Smooth muscle cell (in vitro differentiated cells): ENCODE measurements around the gene RNF113A. TPM values are rescaled to one million over a fixed set of nuclear protein-coding genes. Genes with fewer than 3 reads are reported as not detected.

Experiments
- DNase-seq: peaks from one replicate; lab custom pipeline; 2025; ENCODE audit not compliant: unreplicated experiment; lab: John Stamatoyannopoulos, UW
- H2AFZ ChIP-seq: fragments of 200-600 bp; sonication (generic); 2 replicates; pipeline ENCODE4 v1.6.0; 2016; ENCODE audit warnings: antibody characterized with exemption, low read depth, mild to moderate bottlenecking
- H3F3A ChIP-seq: fragments of 200-600 bp; sonication (generic); 2 replicates; pipeline ENCODE4 v1.6.0; 2017; ENCODE audit warnings: antibody characterized with exemption, low read depth
- H3K27ac ChIP-seq: fragments of 200-600 bp; sonication (generic); 2 replicates; pipeline ENCODE4 v1.5.1; 2016; ENCODE audit warnings: low read depth, mild to moderate bottlenecking
- H3K27me3 ChIP-seq: fragments of 200-600 bp; sonication (generic); 2 replicates; pipeline ENCODE4 v1.6.1; 2016; ENCODE audit warnings: low read depth, mild to moderate bottlenecking
- H3K36me3 ChIP-seq: fragments of 200-600 bp; sonication (generic); 2 replicates; pipeline ENCODE4 v1.5.1; 2016; ENCODE audit warnings: low read depth
- H3K4me1 ChIP-seq: fragments of 200-600 bp; sonication (generic); 2 replicates; pipeline ENCODE4 v1.5.1; 2016; ENCODE audit warnings: low read depth
- H3K4me2 ChIP-seq: fragments of 200-600 bp; sonication (generic); 2 replicates; pipeline ENCODE4 v1.6.0; 2016; ENCODE audit warnings: mild to moderate bottlenecking
- H3K4me3 ChIP-seq: fragments of 200-600 bp; sonication (generic); 2 replicates; pipeline ENCODE4 v1.5.1; 2016; ENCODE audit warnings: mild to moderate bottlenecking
- H3K79me2 ChIP-seq: fragments of 200-600 bp; sonication (generic); 2 replicates; pipeline ENCODE4 v1.6.0; 2016; ENCODE audit warnings: low read depth, mild to moderate bottlenecking
- H3K9ac ChIP-seq: fragments of 200-600 bp; sonication (generic); 2 replicates; pipeline ENCODE4 v1.6.0; 2016; ENCODE audit warnings: low read depth
- H3K9me3 ChIP-seq: fragments of 200-600 bp; sonication (generic); replicated peaks from 2 replicates; pipeline ENCODE4 v1.5.1; 2016; ENCODE audit warnings: low read depth
- H4K20me1 ChIP-seq: fragments of 200-600 bp; sonication (generic); 2 replicates; pipeline ENCODE4 v1.6.0; 2016; ENCODE audit warnings: low read depth
- CTCF ChIP-seq: fragments of 200-600 bp; sonication (generic); IDR thresholded peaks from 2 replicates; pipeline ENCODE4 v1.5.1; 2017; ENCODE audit warnings: borderline replicate concordance, mild to moderate bottlenecking, antibody characterized with exemption; ENCODE audit not compliant: insufficient read depth, poor library complexity, severe bottlenecking
- WGBS: methylation state at CpG from one replicate; pipeline ENCODE4 v1.1.7; 2016; ENCODE audit warnings: low lambda C conversion rate; 5-methylcytosine and 5-hydroxymethylcytosine counted together
- polyA plus RNA-seq: library from polyadenylated mRNA; unstranded; fragments of >200 nt; fragmentation: Nextera tagmentation; extraction: Ambion mirVana; gene quantifications from 2 replicates; pipeline ENCODE4 v1.2.1, GENCODE V29; 2016
- total RNA-seq: library from RNA; depleted of rRNA; stranded (reverse); fragments of >200 nt; gene quantifications from 2 replicates; pipeline ENCODE4 v1.2.3, GENCODE V29; 2014

The RNF113A gene
- total and polyA plus RNA-seq, 2 experiments from 2014 or later, result 16.9 to 19.7 TPM

GRCh38 chrX:119880076-119880475, 8.5 kb upstream of the RNF113A start:
- TF ChIP-seq CTCF, result no peak
- Histone ChIP-seq H3K9ac (no peak overlapping the region), H3K36me3 (no peaks in the 10 kb centered on the region), H3K27ac (no peak overlapping the region), H3K27me3 (no peaks in the 10 kb centered on the region), H3K4me1 (no peaks in the 10 kb centered on the region), H3K4me3 (no peak overlapping the region), H3K79me2 (no peaks in the 10 kb centered on the region), H3K9me3 (no peaks in the 10 kb centered on the region), H3F3A (no peaks in the 10 kb centered on the region), H2AFZ (no peak overlapping the region), H3K4me2 (no peak overlapping the region), H4K20me1 (peaks cover 3% of the 10 kb centered on the region)
- WGBS, result 86% methylated on average over 5 of the region's 5 CpGs
- DNase-seq, result no peak

- no peak for TF ChIP-seq CTCF
- peaks cover under 1% of the 10 kb centered on the region for H3K79me2 ChIP-seq
- H3K27ac ChIP-seq, result no peak overlapping the region
- H3K4me1 ChIP-seq, result no peaks in the 10 kb centered on the region
- H3K4me2 ChIP-seq, result no peak overlapping the region
- no peaks in the 10 kb centered on the region for H3K9me3 ChIP-seq
- no peaks in the 10 kb centered on the region for H3K36me3 ChIP-seq
- no peak overlapping the region for H2AFZ ChIP-seq
- no peak overlapping the region for H3K9ac ChIP-seq
- H3F3A ChIP-seq, result no peaks in the 10 kb centered on the region
- H3K4me3 ChIP-seq, result no peak overlapping the region
- peaks cover 3% of the 10 kb centered on the region for H4K20me1 ChIP-seq
- WGBS, result 80% methylated on average over 2 of the region's 2 CpGs
- H3K27me3 ChIP-seq, result no peaks in the 10 kb centered on the region
- DNase-seq, result no peak
These were observed 7.2 kb upstream of the RNF113A start for GRCh38 chrX:119878740-119879139.

DNA sequence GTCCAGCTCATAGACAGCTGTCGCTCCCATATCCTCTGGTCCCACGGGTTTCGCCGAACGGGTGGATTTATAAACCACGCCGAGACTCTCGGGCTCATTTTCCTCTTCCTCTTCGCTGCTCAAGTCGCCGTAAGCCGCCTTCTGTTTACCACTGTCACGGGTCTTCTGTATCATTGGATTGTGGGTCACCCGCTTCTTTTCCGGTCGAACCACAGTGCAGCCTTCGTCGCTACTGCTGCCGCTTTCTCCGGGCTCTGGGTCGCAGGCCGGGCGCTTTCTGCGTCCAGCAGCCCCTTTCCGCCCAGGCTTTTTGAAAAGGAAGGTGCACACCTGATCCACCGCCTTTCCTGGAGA, 311 bp downstream of the RNF113A start:
- DNase-seq, result no peak
- Histone ChIP-seq H3K27ac (peak overlapping the region; percentile 86), H3F3A (no peaks in the 10 kb centered on the region), H4K20me1 (peaks cover 3% of the 10 kb centered on the region), H2AFZ (peak overlapping the region; percentile 62), H3K9ac (peak overlapping the region; percentile 78), H3K4me3 (peak overlapping the region; percentile 66), H3K9me3 (no peaks in the 10 kb centered on the region), H3K4me1 (no peaks in the 10 kb centered on the region), H3K27me3 (no peaks in the 10 kb centered on the region), H3K4me2 (peak overlapping the region; percentile 83), H3K79me2 (peaks cover 13% of the 10 kb centered on the region), H3K36me3 (no peaks in the 10 kb centered on the region)
- 33% methylated on average over 26 of the region's 26 CpGs for WGBS
- TF ChIP-seq CTCF, result no peak

DNA sequence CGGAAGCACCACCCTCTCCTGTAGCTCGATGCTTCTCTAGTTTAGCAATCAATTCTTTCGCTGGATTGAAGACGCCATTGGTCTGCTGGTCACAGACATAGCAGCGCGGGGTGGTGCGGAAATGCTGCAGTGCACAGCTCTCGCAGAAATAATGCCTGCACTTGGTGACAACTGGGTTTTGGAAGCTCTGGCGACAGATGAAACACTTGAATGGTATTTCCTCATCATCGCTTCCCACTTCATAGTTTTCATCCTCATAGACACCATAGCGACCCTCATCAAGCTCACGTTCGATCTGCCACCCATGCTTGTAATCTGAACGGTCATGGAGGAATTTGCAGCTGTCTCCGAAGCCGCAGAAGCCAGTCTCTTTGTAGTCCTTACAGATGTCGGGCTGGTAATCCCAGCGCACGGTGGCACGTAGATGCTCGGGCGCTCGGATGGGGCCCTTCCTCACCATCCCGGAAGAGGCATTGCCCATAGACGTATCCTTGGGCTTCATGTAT, 854 bp downstream of the RNF113A start:
- peak overlapping the region; percentile 62 for H2AFZ ChIP-seq
- peak overlapping the region; percentile 78 for H3K9ac ChIP-seq
- TF ChIP-seq CTCF, result no peak
- H3K36me3 ChIP-seq, result no peaks in the 10 kb centered on the region
- 39% methylated on average over 25 of the region's 25 CpGs for WGBS
- H3K4me1 ChIP-seq, result no peaks in the 10 kb centered on the region
- no peaks in the 10 kb centered on the region for H3F3A ChIP-seq
- peak overlapping the region; percentile 83 for H3K4me2 ChIP-seq
- H4K20me1 ChIP-seq, result peaks cover 3% of the 10 kb centered on the region
- peaks cover 13% of the 10 kb centered on the region for H3K79me2 ChIP-seq
- no peaks in the 10 kb centered on the region for H3K27me3 ChIP-seq
- H3K9me3 ChIP-seq, result no peaks in the 10 kb centered on the region
- no peak for DNase-seq
- peak overlapping the region; percentile 66 for H3K4me3 ChIP-seq
- H3K27ac ChIP-seq, result peak overlapping the region; percentile 86
